SK-N-SH (cell line): ENCODE data around the gene C13orf42. TPM values are rescaled to one million over a fixed set of nuclear protein-coding genes. Genes with fewer than 3 reads are reported as not detected.

Experiments used
- CTCF ChIA-PET: fragments of 300-600, 350-600 bp; formaldehyde crosslinking; extraction: SDS; loops from one replicate; lab custom pipeline; 2021; lab: Yijun Ruan, JAX
- POLR2A ChIA-PET: fragments of 350-600 bp; sonication (Branson Sonifier 250); formaldehyde crosslinking; extraction: SDS; loops from one replicate; lab custom pipeline; 2020; ENCODE audit warnings: antibody characterized with exemption, inconsistent platforms; lab: Yijun Ruan, JAX
- DNase-seq: peaks from one replicate; pipeline ENCODE4 v3.0.0; 2012
- H2AFZ ChIP-seq: fragments of 200-600 bp; sonication (generic); 2 replicates; pipeline ENCODE4 v1.8.1; 2016; ENCODE audit warnings: antibody characterized with exemption, mild to moderate bottlenecking, low read depth
- H3F3A ChIP-seq: fragments of 200-600 bp; sonication (generic); replicated peaks from 2 replicates; pipeline ENCODE3; 2016; ENCODE audit warnings: antibody characterized with exemption, mild to moderate bottlenecking; ENCODE audit not compliant: insufficient read depth
- H3K27ac ChIP-seq, 2 experiments: fragments of 200-500 bp in 1 of 2; fragments of 200-600 bp in 1 of 2; sonication (Bioruptor generic) in 1 of 2; sonication (generic), shearing (Covaris generic) in 1 of 2; 2 replicates each; pipeline versions ENCODE4 v1.5.1 to v1.6.1; 2014 to 2016; ENCODE audit warnings: low read depth in 2 of 2, inconsistent platforms in 1 of 2, low read length in 1 of 2, mild to moderate bottlenecking in 1 of 2, mixed read lengths in 1 of 2
- H3K27me3 ChIP-seq: fragments of 200-600 bp; sonication (generic), shearing (Covaris generic); 2 replicates; pipeline ENCODE4 v1.6.1; 2016; ENCODE audit warnings: mixed run types; ENCODE audit not compliant: insufficient read depth
- H3K36me3 ChIP-seq, 2 experiments: fragments of 200-500 bp in 1 of 2; fragments of 200-600 bp in 1 of 2; sonication (Bioruptor generic) in 1 of 2; sonication (generic) in 1 of 2; replicated peaks in 1 of 2; 2 replicates each; pipeline versions ENCODE3 to v1.5.1; 2014 to 2016; ENCODE audit warnings: low read length in 1 of 2, mild to moderate bottlenecking in 1 of 2; ENCODE audit not compliant: insufficient read depth in 2 of 2, control insufficient read depth in 1 of 2
- H3K4me1 ChIP-seq, 2 experiments: fragments of 200-500 bp in 1 of 2; fragments of 200-600 bp in 1 of 2; sonication (Bioruptor generic) in 1 of 2; sonication (generic), shearing (Covaris generic) in 1 of 2; 2 replicates each; pipeline versions ENCODE4 v1.5.1 to v1.6.1; 2014 to 2016; ENCODE audit warnings: low read depth in 1 of 2, low read length in 1 of 2, mixed run types in 1 of 2; ENCODE audit not compliant: insufficient read depth in 2 of 2, control insufficient read depth in 1 of 2
- H3K4me2 ChIP-seq: fragments of 200-600 bp; sonication (generic), shearing (Covaris generic); 2 replicates; pipeline ENCODE4 v1.6.1; 2017; ENCODE audit warnings: mixed run types
- H3K4me3 ChIP-seq, 2 experiments: fragments of 200-500 bp in 1 of 2; fragments of 200-600 bp in 1 of 2; sonication (Bioruptor generic) in 1 of 2; sonication (generic), shearing (Covaris generic) in 1 of 2; 2 replicates each; pipeline versions ENCODE4 v1.5.1 to v1.8.1; 2014 to 2016; ENCODE audit warnings: low read depth in 2 of 2, inconsistent platforms in 1 of 2, low read length in 1 of 2, mild to moderate bottlenecking in 1 of 2, mixed read lengths in 1 of 2, moderate library complexity in 1 of 2
- H3K79me2 ChIP-seq: fragments of 200-600 bp; sonication (generic); 2 replicates; pipeline ENCODE4 v1.8.1; 2017; ENCODE audit warnings: mild to moderate bottlenecking; ENCODE audit not compliant: insufficient read depth
- H3K9ac ChIP-seq: fragments of 200-600 bp; sonication (generic); 2 replicates; pipeline ENCODE4 v1.6.1; 2017; ENCODE audit warnings: mixed run types
- H3K9me2 ChIP-seq: fragments of 200-600 bp; sonication (generic); 2 replicates; pipeline ENCODE4 v1.6.1; 2017; ENCODE audit warnings: mixed run types
- H3K9me3 ChIP-seq: fragments of 200-600 bp; sonication (generic); 2 replicates; pipeline ENCODE4 v1.6.1; 2017; ENCODE audit warnings: mixed run types, mild to moderate bottlenecking, moderate library complexity
- H4K20me1 ChIP-seq: fragments of 200-600 bp; sonication (generic); 2 replicates; pipeline ENCODE4 v1.6.1; 2017; ENCODE audit warnings: mild to moderate bottlenecking, mixed run types; ENCODE audit not compliant: insufficient read depth
- FOSL2 ChIP-seq: IDR thresholded peaks from 2 replicates; pipeline ENCODE4 v1.4.0; 2012; ENCODE audit warnings: low read depth, mild to moderate bottlenecking, moderate library complexity, borderline replicate concordance
- FOXJ3 ChIP-seq: sonication (generic); formaldehyde crosslinking; IDR thresholded peaks from 2 replicates; pipeline ENCODE4 v1.5.1; 2020; ENCODE audit warnings: mild to moderate bottlenecking, missing genetic modification reagents
- FOXM1 ChIP-seq: IDR thresholded peaks from 2 replicates; pipeline ENCODE4 v1.4.0; 2012; ENCODE audit warnings: low read depth, mild to moderate bottlenecking
- JUND ChIP-seq: IDR thresholded peaks from 2 replicates; pipeline ENCODE4 v1.4.0; 2012
- MXI1 ChIP-seq: IDR thresholded peaks from 2 replicates; pipeline ENCODE4 v1.6.1; 2012; ENCODE audit warnings: mild to moderate bottlenecking, low read depth, low read length, improper control_type of control experiment
- NRF1 ChIP-seq: IDR thresholded peaks from 2 replicates; pipeline ENCODE4 v1.6.1; 2012; ENCODE audit warnings: low read depth, mild to moderate bottlenecking, low read length
- POLR2AphosphoS5 ChIP-seq: IDR thresholded peaks from 2 replicates; pipeline ENCODE4 v1.6.1; 2012; ENCODE audit warnings: low read depth, low read length
- RAD21 ChIP-seq: IDR thresholded peaks from 2 replicates; pipeline ENCODE4 v1.6.1; 2012; ENCODE audit warnings: mild to moderate bottlenecking, low read length
- RFX5 ChIP-seq: IDR thresholded peaks from 2 replicates; pipeline ENCODE4 v1.6.1; 2012; ENCODE audit warnings: mild to moderate bottlenecking, improper control_type of control experiment, low read length
- RXRA ChIP-seq: IDR thresholded peaks from 2 replicates; pipeline ENCODE4 v1.4.0; 2012; ENCODE audit warnings: low read depth, mild to moderate bottlenecking, borderline replicate concordance
- SIN3A ChIP-seq: IDR thresholded peaks from 2 replicates; pipeline ENCODE4 v1.6.1; 2012; ENCODE audit warnings: low read depth, mild to moderate bottlenecking, low read length, moderate library complexity, borderline replicate concordance
- SMC3 ChIP-seq: IDR thresholded peaks from 2 replicates; pipeline ENCODE4 v1.6.1; 2012; ENCODE audit warnings: low read depth, low read length, improper control_type of control experiment
- TAF1 ChIP-seq: IDR thresholded peaks from 2 replicates; pipeline ENCODE4 v1.6.1; 2012; ENCODE audit warnings: low read depth, mild to moderate bottlenecking, low read length, moderate library complexity, borderline replicate concordance
- YY1 ChIP-seq: IDR thresholded peaks from 2 replicates; pipeline ENCODE4 v1.4.0; 2012; ENCODE audit warnings: low read depth, mild to moderate bottlenecking
- WGBS: methylation state at CpG from one replicate; pipeline ENCODE4 v1.1.6; 2017; ENCODE audit warnings: low lambda C conversion rate; 5-methylcytosine and 5-hydroxymethylcytosine counted together
- polyA plus RNA-seq, 3 experiments: library from polyadenylated mRNA; depleted of rRNA; stranded (reverse); fragments of >200 nt; gene quantifications; 2 replicates each; pipeline ENCODE4 v1.2.3, GENCODE V29; 2012
- TF ChIP-seq, protein P1 (sequence below): IDR thresholded peaks from 2 replicates; pipeline ENCODE4 v1.4.0; 2012; ENCODE audit warnings: low read depth, borderline replicate concordance
- TF ChIP-seq, protein P2 (sequence below): fragments of 150-350 bp; IDR thresholded peaks from 2 replicates; pipeline ENCODE4 v1.6.1; 2016; ENCODE audit warnings: mild to moderate bottlenecking, low read depth, low read length
- TF ChIP-seq, protein P3 (sequence below): IDR thresholded peaks from 2 replicates; pipeline ENCODE4; 2012
- TF ChIP-seq, protein P4 (sequence below): fragments of 200-600 bp; sonication (generic); IDR thresholded peaks from 2 replicates; pipeline ENCODE4 v1.6.1; 2017; ENCODE audit warnings: antibody characterized with exemption, mild to moderate bottlenecking, moderate library complexity

Gene C13orf42
- polyA plus RNA-seq, 1 of the 3 experiments (the other 2 are of a cell fraction), result not detected

DNA sequence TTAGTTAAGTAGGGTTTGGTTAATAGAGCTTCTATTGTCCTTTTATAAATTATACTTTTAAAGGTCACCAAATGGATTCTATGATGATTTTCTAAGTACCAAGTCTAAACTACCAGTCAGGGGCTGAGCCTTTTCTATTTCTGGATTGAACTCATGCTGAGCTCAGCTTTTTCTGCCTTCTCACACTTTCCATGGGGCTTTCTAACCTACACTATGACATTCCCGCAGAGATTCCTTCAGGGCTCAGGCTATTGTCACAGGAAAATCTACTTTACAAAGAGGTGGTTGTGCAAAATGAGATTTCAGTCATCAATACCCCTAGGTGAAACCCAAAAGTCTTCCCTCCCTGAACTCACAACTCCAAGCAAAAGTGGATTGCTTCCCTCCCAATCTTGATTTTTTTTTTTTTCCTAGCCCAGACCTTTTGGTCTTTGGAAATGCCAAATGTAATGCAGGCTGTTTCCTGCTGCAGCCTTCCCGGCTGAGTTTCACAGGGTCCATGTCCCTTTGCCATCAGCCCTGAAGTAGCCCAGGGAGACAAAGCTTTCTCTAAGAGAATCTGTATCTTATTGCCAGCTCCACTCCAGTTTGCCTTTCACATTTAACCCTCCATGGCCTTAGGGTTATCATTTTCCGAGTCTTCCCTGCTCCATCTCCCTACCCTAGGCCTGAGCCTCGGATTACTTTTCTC is 13.6 kb downstream of the C13orf42 start:
- H3K36me3 ChIP-seq, result no peaks in the 10 kb centered on the region
- H3K27ac ChIP-seq, result no peak overlapping the region
- H3K4me1 ChIP-seq, result peaks cover 0 to 2% of the 10 kb centered on the region in 2 experiments; a peak in 1 of 4 replicates
- TF ChIP-seq, protein P1, sequence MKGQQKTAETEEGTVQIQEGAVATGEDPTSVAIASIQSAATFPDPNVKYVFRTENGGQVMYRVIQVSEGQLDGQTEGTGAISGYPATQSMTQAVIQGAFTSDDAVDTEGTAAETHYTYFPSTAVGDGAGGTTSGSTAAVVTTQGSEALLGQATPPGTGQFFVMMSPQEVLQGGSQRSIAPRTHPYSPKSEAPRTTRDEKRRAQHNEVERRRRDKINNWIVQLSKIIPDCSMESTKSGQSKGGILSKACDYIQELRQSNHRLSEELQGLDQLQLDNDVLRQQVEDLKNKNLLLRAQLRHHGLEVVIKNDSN, result no peak
- TF ChIP-seq FOXJ3 (no peak), SIN3A (no peak), JUND (no peak), POLR2AphosphoS5 (no peak), TAF1 (no peak), YY1 (no peak), SMC3 (no peak), NRF1 (no peak)
- TF ChIP-seq, protein P2, sequence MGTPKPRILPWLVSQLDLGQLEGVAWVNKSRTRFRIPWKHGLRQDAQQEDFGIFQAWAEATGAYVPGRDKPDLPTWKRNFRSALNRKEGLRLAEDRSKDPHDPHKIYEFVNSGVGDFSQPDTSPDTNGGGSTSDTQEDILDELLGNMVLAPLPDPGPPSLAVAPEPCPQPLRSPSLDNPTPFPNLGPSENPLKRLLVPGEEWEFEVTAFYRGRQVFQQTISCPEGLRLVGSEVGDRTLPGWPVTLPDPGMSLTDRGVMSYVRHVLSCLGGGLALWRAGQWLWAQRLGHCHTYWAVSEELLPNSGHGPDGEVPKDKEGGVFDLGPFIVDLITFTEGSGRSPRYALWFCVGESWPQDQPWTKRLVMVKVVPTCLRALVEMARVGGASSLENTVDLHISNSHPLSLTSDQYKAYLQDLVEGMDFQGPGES, result no peak
- TF ChIP-seq, protein P3, sequence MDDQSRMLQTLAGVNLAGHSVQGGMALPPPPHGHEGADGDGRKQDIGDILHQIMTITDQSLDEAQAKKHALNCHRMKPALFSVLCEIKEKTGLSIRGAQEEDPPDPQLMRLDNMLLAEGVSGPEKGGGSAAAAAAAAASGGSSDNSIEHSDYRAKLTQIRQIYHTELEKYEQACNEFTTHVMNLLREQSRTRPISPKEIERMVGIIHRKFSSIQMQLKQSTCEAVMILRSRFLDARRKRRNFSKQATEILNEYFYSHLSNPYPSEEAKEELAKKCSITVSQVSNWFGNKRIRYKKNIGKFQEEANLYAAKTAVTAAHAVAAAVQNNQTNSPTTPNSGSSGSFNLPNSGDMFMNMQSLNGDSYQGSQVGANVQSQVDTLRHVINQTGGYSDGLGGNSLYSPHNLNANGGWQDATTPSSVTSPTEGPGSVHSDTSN, result no peak
- H3F3A ChIP-seq, result no peaks in the 10 kb centered on the region
- no peaks in the 10 kb centered on the region for H3K9me3 ChIP-seq
- POLR2A ChIA-PET, result interaction anchor here (0.7 kb wide), 1 partner anchor 58 kb away, joined by 3 read pairs; no protein-coding TSS in a partner anchor
- H4K20me1 ChIP-seq, result no peaks in the 10 kb centered on the region
- whole genome bisulfite sequencing, result 58% methylated on average over 4 of the region's 4 CpGs
- H3K9me2 ChIP-seq, result no peaks in the 10 kb centered on the region
- DNase-seq, result no peak
- no peaks in the 10 kb centered on the region for H3K27me3 ChIP-seq
- H3K79me2 ChIP-seq, result no peaks in the 10 kb centered on the region
- H3K9ac ChIP-seq, result no peak overlapping the region
- CTCF ChIA-PET, result interaction anchor here (0.8 to 1.2 kb wide), 2 partner anchors 12 to 28 kb away, joined by 3 read pairs; no protein-coding TSS in a partner anchor
- no peak overlapping the region for H3K4me3 ChIP-seq
- H2AFZ ChIP-seq, result no peak overlapping the region
- H3K4me2 ChIP-seq, result no peak overlapping the region

DNA sequence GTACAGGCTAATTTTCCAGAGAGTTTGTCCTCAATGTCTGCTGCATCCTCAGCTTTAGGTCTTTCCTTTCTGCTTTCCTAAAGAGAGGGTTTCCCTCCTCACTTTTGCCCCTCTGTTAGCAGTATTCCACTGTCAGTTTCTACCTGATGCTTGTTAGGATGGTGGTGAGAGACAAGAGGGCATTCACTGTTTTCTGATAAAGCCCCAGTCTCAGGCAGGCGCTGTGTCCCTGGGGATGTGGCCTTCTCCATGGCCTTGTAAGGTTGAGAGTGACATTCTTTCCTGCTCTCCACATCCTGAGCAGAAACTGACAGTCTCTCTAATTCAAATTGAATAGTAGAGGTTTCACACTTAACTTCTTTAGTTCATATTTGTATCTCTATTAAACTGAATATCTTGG is 14.9 kb downstream of the C13orf42 start:
- H2AFZ ChIP-seq, result no peak overlapping the region
- H3K9me2 ChIP-seq, result no peaks in the 10 kb centered on the region
- no peaks in the 10 kb centered on the region for H3F3A ChIP-seq
- no peaks in the 10 kb centered on the region; the same call in 1 of the 2 replicates for H3K27me3 ChIP-seq
- no peaks in the 10 kb centered on the region for H3K4me1 ChIP-seq
- 40% methylated on average over 1 of the region's 1 CpG for WGBS
- no peak overlapping the region for H3K9ac ChIP-seq
- no peak overlapping the region for H3K4me3 ChIP-seq
- H3K36me3 ChIP-seq, result no peaks in the 10 kb centered on the region
- H3K9me3 ChIP-seq, result no peaks in the 10 kb centered on the region
- DNase-seq, result no peak
- POLR2A ChIA-PET, result no interaction called here
- no peaks in the 10 kb centered on the region for H3K79me2 ChIP-seq
- H3K27ac ChIP-seq, result no peak overlapping the region
- no peak overlapping the region for H3K4me2 ChIP-seq
- no peaks in the 10 kb centered on the region for H4K20me1 ChIP-seq
- CTCF ChIA-PET, result no interaction called here
- TF ChIP-seq SIN3A (no peak), FOXM1 (no peak), FOSL2 (no peak), MXI1 (no peak), RFX5 (no peak), NRF1 (no peak), RXRA (no peak), JUND (no peak), RAD21 (no peak)
- TF ChIP-seq, protein P2, result no peak
- TF ChIP-seq, protein P4, sequence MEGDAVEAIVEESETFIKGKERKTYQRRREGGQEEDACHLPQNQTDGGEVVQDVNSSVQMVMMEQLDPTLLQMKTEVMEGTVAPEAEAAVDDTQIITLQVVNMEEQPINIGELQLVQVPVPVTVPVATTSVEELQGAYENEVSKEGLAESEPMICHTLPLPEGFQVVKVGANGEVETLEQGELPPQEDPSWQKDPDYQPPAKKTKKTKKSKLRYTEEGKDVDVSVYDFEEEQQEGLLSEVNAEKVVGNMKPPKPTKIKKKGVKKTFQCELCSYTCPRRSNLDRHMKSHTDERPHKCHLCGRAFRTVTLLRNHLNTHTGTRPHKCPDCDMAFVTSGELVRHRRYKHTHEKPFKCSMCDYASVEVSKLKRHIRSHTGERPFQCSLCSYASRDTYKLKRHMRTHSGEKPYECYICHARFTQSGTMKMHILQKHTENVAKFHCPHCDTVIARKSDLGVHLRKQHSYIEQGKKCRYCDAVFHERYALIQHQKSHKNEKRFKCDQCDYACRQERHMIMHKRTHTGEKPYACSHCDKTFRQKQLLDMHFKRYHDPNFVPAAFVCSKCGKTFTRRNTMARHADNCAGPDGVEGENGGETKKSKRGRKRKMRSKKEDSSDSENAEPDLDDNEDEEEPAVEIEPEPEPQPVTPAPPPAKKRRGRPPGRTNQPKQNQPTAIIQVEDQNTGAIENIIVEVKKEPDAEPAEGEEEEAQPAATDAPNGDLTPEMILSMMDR, result no peak
